PC-9 (cell line): ENCODE results near the gene ERVFRD-1. TPM values are rescaled to one million over a fixed set of nuclear protein-coding genes. Genes with fewer than 3 reads are reported as not detected.
"Not testable (repeated sequence)": the region's sequence is repeated elsewhere in the genome, so short reads cannot be mapped to it uniquely, and the experiment has no call there.

Experiments
- BruUV-seq: library from RNA; stranded (reverse); fragments of 400-500 nt; replicated peaks from 2 replicates; lab custom pipeline; 2021; lab: Mats Ljungman, UMichigan
- CTCF ChIA-PET: fragments of 300-600 bp; sonication (Branson Sonifier 250); formaldehyde crosslinking; loops from one replicate; lab custom pipeline; 2022; ENCODE audit warnings: antibody characterized with exemption; lab: Charles Lee
- POLR2A ChIA-PET: fragments of 300-600 bp; sonication (Branson Sonifier 250); formaldehyde crosslinking; loops from one replicate; lab custom pipeline; 2022; ENCODE audit warnings: antibody characterized with exemption; ENCODE audit not compliant: unreplicated experiment; lab: Charles Lee
- DNase-seq, 2 experiments: peaks; one replicate each; pipeline versions ENCODE4 v3.0.0 to v3.0.0-alpha.2; 2015 to 2022; ENCODE audit warnings: mixed read lengths in 1 of 2
- H2AFZ ChIP-seq: fragments of 200-600 bp; sonication (generic); 2 replicates; pipeline ENCODE4 v1.8.1; 2017; ENCODE audit warnings: antibody characterized with exemption
- H3F3A ChIP-seq: fragments of 200-600 bp; sonication (generic); 2 replicates; pipeline ENCODE4 v1.8.1; 2017; ENCODE audit warnings: antibody characterized with exemption, mild to moderate bottlenecking, low read depth; ENCODE audit not compliant: insufficient read depth
- H3K27ac ChIP-seq: fragments of 200-600 bp; sonication (generic); 2 replicates; pipeline ENCODE4 v1.6.1; 2016; ENCODE audit warnings: mixed run types
- H3K27me3 ChIP-seq: fragments of 200-600 bp; sonication (generic); 2 replicates; pipeline ENCODE4 v1.6.1; 2016; ENCODE audit warnings: low read depth, mixed run types; ENCODE audit not compliant: insufficient read depth
- H3K36me3 ChIP-seq: fragments of 200-600 bp; sonication (generic); 2 replicates; pipeline ENCODE4 v1.6.1; 2016; ENCODE audit warnings: low read depth, mixed run types
- H3K4me1 ChIP-seq: fragments of 200-600 bp; sonication (generic); replicated peaks from 2 replicates; pipeline ENCODE4 v1.6.1; 2016; ENCODE audit warnings: mixed run types; ENCODE audit not compliant: insufficient read depth
- H3K4me2 ChIP-seq: fragments of 200-600 bp; sonication (generic); 2 replicates; pipeline ENCODE4 v1.6.1; 2017; ENCODE audit warnings: mixed run types
- H3K4me3 ChIP-seq: fragments of 200-600 bp; sonication (generic); 2 replicates; pipeline ENCODE4 v1.6.1; 2016; ENCODE audit warnings: mixed run types
- H3K79me2 ChIP-seq: fragments of 200-600 bp; sonication (generic); 2 replicates; pipeline ENCODE4 v1.6.1; 2017; ENCODE audit warnings: low read depth, mixed run types
- H3K9me2 ChIP-seq: fragments of 200-600 bp; sonication (generic); 2 replicates; pipeline ENCODE4 v1.8.1; 2017; ENCODE audit warnings: mild to moderate bottlenecking; ENCODE audit not compliant: insufficient read depth
- H3K9me3 ChIP-seq: fragments of 200-600 bp; sonication (generic); 2 replicates; pipeline ENCODE4 v1.8.1; 2016; ENCODE audit warnings: low read depth; ENCODE audit not compliant: insufficient read depth
- H4K20me1 ChIP-seq: fragments of 200-600 bp; sonication (generic); 2 replicates; pipeline ENCODE4 v1.8.1; 2017; ENCODE audit not compliant: insufficient read depth
- CTCF ChIP-seq: fragments of 200-600 bp; sonication (generic); conservative IDR thresholded peaks from 2 replicates; pipeline ENCODE4 v1.6.1; 2017; ENCODE audit warnings: mixed run types, antibody characterized with exemption, mild to moderate bottlenecking, moderate library complexity
- EZH2 ChIP-seq: fragments of 200-600 bp; sonication (generic); IDR thresholded peaks from 2 replicates; pipeline ENCODE4 v1.8.0; 2017; ENCODE audit warnings: antibody characterized with exemption, low read depth
- intact Hi-C: fragments of 100-400 bp; cut with micrococcal nuclease; formaldehyde crosslinking; loops from one replicate; pipeline ENCODE4 v1.10.0; 2022; ENCODE audit not compliant: unreplicated experiment
- total RNA-seq: library from RNA; stranded (reverse); gene quantifications from 2 replicates; pipeline ENCODE4 v1.2.3, GENCODE V29; 2021

ERVFRD-1 gene
- total RNA-seq, 1 experiment from 2014 or later: not detected

- no peaks in the 10 kb centered on the region for H4K20me1 ChIP-seq
- H3K9me3 ChIP-seq: no peaks in the 10 kb centered on the region
- CTCF ChIA-PET: no interaction called here
Measured at GRCh38 chr6:11122380-11122779, 10.9 kb upstream of the ERVFRD-1 start.

GRCh38 chr6:11121851-11122250 is 10.3 kb upstream of the ERVFRD-1 start:
- Histone ChIP-seq H3K9me2 (no peaks in the 10 kb centered on the region), H4K20me1 (no peaks in the 10 kb centered on the region), H3K27me3 (no peaks in the 10 kb centered on the region), H3K79me2 (peaks cover 49% of the 10 kb centered on the region), H3K9me3 (no peaks in the 10 kb centered on the region), H3K4me1 (peaks cover 8% of the 10 kb centered on the region), H2AFZ (no peak overlapping the region), H3K4me3 (no peak overlapping the region), H3F3A (no peaks in the 10 kb centered on the region), H3K4me2 (no peak overlapping the region), H3K36me3 (no peaks in the 10 kb centered on the region), H3K27ac (no peak overlapping the region)
- intact Hi-C loops: no loop called here
- no peak for DNase-seq
- ChIA-PET CTCF (no interaction called here), POLR2A (no interaction called here)
- no peak for TF ChIP-seq EZH2
- TF ChIP-seq CTCF: no peak
- BruUV-seq: no TSS peak

More at GRCh38 chr6:11122380-11122779, 10.9 kb upstream of the ERVFRD-1 start:
- DNase-seq: no peak
- peaks cover 48% of the 10 kb centered on the region for H3K79me2 ChIP-seq
- no TSS peak for BruUV-seq
- H3K27me3 ChIP-seq: no peaks in the 10 kb centered on the region
- H3K4me3 ChIP-seq: no peak overlapping the region
- no peaks in the 10 kb centered on the region for H3K9me2 ChIP-seq
- H3K27ac ChIP-seq: no peak overlapping the region
- peaks cover 8% of the 10 kb centered on the region for H3K4me1 ChIP-seq
- H2AFZ ChIP-seq: no peak overlapping the region
- no peak overlapping the region for H3K4me2 ChIP-seq
- POLR2A ChIA-PET: no interaction called here
- TF ChIP-seq EZH2 (no peak), CTCF (no peak)
- intact Hi-C loops: no loop called here
- no peaks in the 10 kb centered on the region for H3K36me3 ChIP-seq
- no peaks in the 10 kb centered on the region for H3F3A ChIP-seq

- BruUV-seq: no TSS peak
- H3K4me1 ChIP-seq: peaks cover 15% of the 10 kb centered on the region
- no peak overlapping the region for H3K4me3 ChIP-seq
- H3K4me2 ChIP-seq: peak overlapping the region; percentile 10
- DNase-seq: peak; percentile 17 to 39
- H2AFZ ChIP-seq: no peak overlapping the region
- CTCF ChIA-PET: no interaction called here
- no peak for TF ChIP-seq EZH2
- no peak for TF ChIP-seq CTCF
- H3K79me2 ChIP-seq: peaks cover 55% of the 10 kb centered on the region
- no peaks in the 10 kb centered on the region for H4K20me1 ChIP-seq
- intact Hi-C loops: no loop called here
- H3K27ac ChIP-seq: 0 out of 2 replicates have a peak overlapping the region, but pooled peaks have one; percentile 29
- H3K27me3 ChIP-seq: no peaks in the 10 kb centered on the region
- no peaks in the 10 kb centered on the region for H3F3A ChIP-seq
- POLR2A ChIA-PET: interaction anchor here (0.6 kb wide), 2 partner anchors 112 to 291 kb away, joined by 4 read pairs; partner anchors contain the start of gene NEDD9
- no peaks in the 10 kb centered on the region for H3K36me3 ChIP-seq
- no peaks in the 10 kb centered on the region for H3K9me2 ChIP-seq
- H3K9me3 ChIP-seq: no peaks in the 10 kb centered on the region
Measured at GRCh38 chr6:11120271-11121005, 8.9 kb upstream of the ERVFRD-1 start.

GRCh38 chr6:11115808-11116536 is 4.4 kb upstream of the ERVFRD-1 start:
- BruUV-seq, H3K9me2 ChIP-seq, H3K36me3 ChIP-seq, H3K4me3 ChIP-seq, H4K20me1 ChIP-seq, H3K4me2 ChIP-seq, H3K27me3 ChIP-seq, H3K9me3 ChIP-seq, H3F3A ChIP-seq, intact Hi-C loops, H2AFZ ChIP-seq: not testable (repeated sequence)
- Histone ChIP-seq H3K27ac (0 out of 2 replicates have a peak overlapping the region, but pooled peaks have one; percentile 12), H3K4me1 (peaks cover 15% of the 10 kb centered on the region), H3K79me2 (peaks cover 66% of the 10 kb centered on the region)
- DNase-seq: peak in 1 of 2 experiments; percentile 50
- ChIA-PET POLR2A (interaction anchor here (0.6 kb wide), 1 partner anchor 20 kb away, joined by 14 read pairs; no protein-coding TSS in a partner anchor), CTCF (interaction anchor here (0.5 to 0.7 kb wide), 2 partner anchors 8 to 1342 kb away, joined by 3 read pairs; no protein-coding TSS in a partner anchor)
